HEK293 (cell line): Measurements from ENCODE around the gene USP22.

ENCODE experiments used
- CTCF ChIA-PET: fragments of 350-600 bp; formaldehyde crosslinking; extraction: SDS; loops from one replicate; lab custom pipeline; 2021; ENCODE audit warnings: antibody characterized with exemption; lab: Yijun Ruan, JAX
- POLR2A ChIA-PET: fragments of 300-600 bp; formaldehyde crosslinking; extraction: SDS; loops from one replicate; lab custom pipeline; 2020; ENCODE audit warnings: antibody characterized with exemption, inconsistent platforms; lab: Yijun Ruan, JAX
- H3K27ac ChIP-seq: fragments of 200-500 bp; sonication (Bioruptor generic); 2 replicates; pipeline ENCODE4 v1.5.1; 2014; ENCODE audit warnings: low read depth, low read length, control low read depth, inconsistent platforms; ENCODE audit errors: extremely low read depth
- H3K36me3 ChIP-seq, 2 experiments: fragments of 200-500 bp in 1 of 2; sonication (Bioruptor generic) in 1 of 2; 1 replicate in 1 of 2; 2 replicates in 1 of 2; pipeline ENCODE4 v1.5.1; 2014 to 2017; ENCODE audit warnings: inconsistent platforms in 2 of 2, low read length in 2 of 2; ENCODE audit not compliant: control insufficient read depth in 2 of 2, insufficient read depth in 1 of 2
- H3K4me1 ChIP-seq: fragments of 200-500 bp; sonication (Bioruptor generic); 2 replicates; pipeline ENCODE4 v1.5.1; 2014; ENCODE audit warnings: mild to moderate bottlenecking, low read length, inconsistent platforms; ENCODE audit not compliant: control insufficient read depth, insufficient read depth
- H3K4me3 ChIP-seq: 2 replicates; pipeline ENCODE4 v1.5.1; 2011; ENCODE audit warnings: low read depth, mild to moderate bottlenecking, control low read depth, low read length, moderate library complexity
- H3K9me3 ChIP-seq: fragments of 200-500 bp; sonication (Bioruptor generic); 2 replicates; pipeline ENCODE4 v1.5.1; 2014; ENCODE audit warnings: low read depth, low read length, inconsistent platforms; ENCODE audit not compliant: control insufficient read depth, insufficient read depth
- BCL6B ChIP-seq: fragments of 450-650 bp; formaldehyde crosslinking; IDR thresholded peaks from 2 replicates; pipeline ENCODE4 v1.5.1; 2017; ENCODE audit warnings: missing biosample characterization, missing genetic modification characterization
- GLI2 ChIP-seq: fragments of 450-650 bp; formaldehyde crosslinking; IDR thresholded peaks from 2 replicates; pipeline ENCODE4; 2017; ENCODE audit warnings: missing biosample characterization, missing genetic modification characterization, low read depth, borderline replicate concordance
- KLF9 ChIP-seq: fragments of 450-650 bp; formaldehyde crosslinking; IDR thresholded peaks from 2 replicates; pipeline ENCODE4 v1.5.1; 2016; ENCODE audit warnings: missing biosample characterization, missing genetic modification characterization, low read depth
- PRDM6 ChIP-seq: fragments of 450-650 bp; formaldehyde crosslinking; IDR thresholded peaks from 2 replicates; pipeline ENCODE4 v1.5.1; 2017; ENCODE audit warnings: missing biosample characterization, missing genetic modification characterization
- ZBTB48 ChIP-seq: fragments of 450-650 bp; formaldehyde crosslinking; IDR thresholded peaks from 2 replicates; pipeline ENCODE4 v1.5.1; 2016; ENCODE audit warnings: missing biosample characterization, missing genetic modification characterization
- ZNF248 ChIP-seq: fragments of 450-650 bp; formaldehyde crosslinking; IDR thresholded peaks from 2 replicates; pipeline ENCODE4 v1.5.1; 2017; ENCODE audit warnings: missing biosample characterization, missing genetic modification characterization
- ZNF302 ChIP-seq: fragments of 450-650 bp; formaldehyde crosslinking; IDR thresholded peaks from 2 replicates; pipeline ENCODE4 v1.5.1; 2016; ENCODE audit warnings: missing biosample characterization, missing genetic modification characterization, low read depth
- ZNF571 ChIP-seq: fragments of 450-650 bp; formaldehyde crosslinking; IDR thresholded peaks from 2 replicates; pipeline ENCODE4 v1.5.0; 2017; ENCODE audit warnings: missing biosample characterization, missing genetic modification characterization
- ZNF701 ChIP-seq: fragments of 450-650 bp; formaldehyde crosslinking; IDR thresholded peaks from 2 replicates; pipeline ENCODE4 v1.5.1; 2016; ENCODE audit warnings: missing biosample characterization, missing genetic modification characterization
- TF ChIP-seq, protein P1 (sequence below): fragments of 450-650 bp; formaldehyde crosslinking; IDR thresholded peaks from 2 replicates; pipeline ENCODE4 v1.5.1; 2016; ENCODE audit warnings: missing biosample characterization, missing genetic modification characterization, borderline replicate concordance

The USP22 gene

DNA sequence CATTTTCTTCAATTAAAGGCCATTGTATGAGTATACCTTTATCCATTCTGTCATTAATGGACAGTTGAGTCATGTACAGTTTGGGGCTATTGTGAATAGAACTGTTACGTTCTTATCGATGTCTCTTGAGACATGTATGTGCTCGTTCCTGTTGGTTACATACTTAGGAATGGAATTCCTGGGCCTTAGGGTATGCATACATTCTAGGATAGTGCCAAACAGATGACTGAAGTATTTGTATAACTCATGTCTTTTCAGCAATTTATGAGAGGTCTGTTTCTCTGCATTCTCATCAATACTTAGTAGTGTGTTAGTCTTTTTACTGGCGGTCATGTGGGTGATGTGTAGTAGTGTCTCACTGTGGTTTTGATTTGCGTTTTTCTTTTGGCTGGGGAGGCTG lies 81.2 kb downstream of the USP22 start:
- ChIA-PET POLR2A (no interaction called here), CTCF (no interaction called here)
- TF ChIP-seq PRDM6 (tag by site-specific recombination), result no peak
- Histone ChIP-seq H3K4me1 (no peaks in the 10 kb centered on the region), H3K27ac (no peak overlapping the region), H3K4me3 (no peak overlapping the region), H3K36me3 (no peaks in the 10 kb centered on the region), H3K9me3 (no peaks in the 10 kb centered on the region)

DNA sequence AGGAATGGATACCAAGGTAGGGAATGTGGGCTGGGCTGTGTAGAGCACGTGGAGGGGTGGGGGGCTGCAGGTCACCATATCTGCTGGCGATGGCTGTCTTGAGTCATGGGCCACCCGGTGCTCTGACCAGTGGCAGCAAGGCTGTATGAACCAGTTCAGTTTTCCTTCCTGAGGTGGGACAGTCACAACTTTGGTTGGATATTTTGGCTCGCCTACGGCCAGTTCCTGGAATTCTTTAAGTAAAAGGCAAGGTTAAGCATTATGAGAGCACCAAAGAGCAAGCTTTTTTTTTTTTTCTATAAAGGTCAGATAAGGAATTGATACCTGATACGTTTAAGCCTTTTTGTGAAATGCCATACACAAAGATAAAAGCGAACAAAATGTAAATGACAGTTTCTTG lies 81.9 kb downstream of the USP22 start:
- POLR2A ChIA-PET, result no interaction called here

GRCh38 chr17:20955427-20956323 lies 87.1 kb downstream of the USP22 start:
- CTCF ChIA-PET, result interaction anchor here (0.7 to 1.4 kb wide), 5 partner anchors 9 to 756 kb away, joined by 3 to 8 read pairs (median 4); no protein-coding TSS in a partner anchor
- H3K4me3 ChIP-seq, result no peak overlapping the region

More for the DNA sequence above, 81.9 kb downstream of the USP22 start:
- TF ChIP-seq KLF9 (tag by site-specific recombination), result no peak
- TF ChIP-seq ZNF571 (tag by site-specific recombination), result no peak
- TF ChIP-seq ZNF248 (tag by site-specific recombination), result no peak
- no peak for TF ChIP-seq ZBTB48 (tag by site-specific recombination)
- no peak for TF ChIP-seq BCL6B (tag by site-specific recombination)
- Histone ChIP-seq H3K4me1 (no peaks in the 10 kb centered on the region), H3K27ac (no peak overlapping the region), H3K9me3 (no peaks in the 10 kb centered on the region), H3K36me3 (no peaks in the 10 kb centered on the region), H3K4me3 (no peak overlapping the region)
- CTCF ChIA-PET, result no interaction called here

More at GRCh38 chr17:20955427-20956323, 87.1 kb downstream of the USP22 start:
- POLR2A ChIA-PET, result no interaction called here
- H3K27ac ChIP-seq, result no peak overlapping the region
- no peaks in the 10 kb centered on the region for H3K4me1 ChIP-seq
- H3K9me3 ChIP-seq, result no peaks in the 10 kb centered on the region
- TF ChIP-seq ZNF302 (no peak), GLI2 (tag by site-specific recombination) (no peak), ZNF701 (tag by site-specific recombination) (no peak)
- TF ChIP-seq, protein P1, sequence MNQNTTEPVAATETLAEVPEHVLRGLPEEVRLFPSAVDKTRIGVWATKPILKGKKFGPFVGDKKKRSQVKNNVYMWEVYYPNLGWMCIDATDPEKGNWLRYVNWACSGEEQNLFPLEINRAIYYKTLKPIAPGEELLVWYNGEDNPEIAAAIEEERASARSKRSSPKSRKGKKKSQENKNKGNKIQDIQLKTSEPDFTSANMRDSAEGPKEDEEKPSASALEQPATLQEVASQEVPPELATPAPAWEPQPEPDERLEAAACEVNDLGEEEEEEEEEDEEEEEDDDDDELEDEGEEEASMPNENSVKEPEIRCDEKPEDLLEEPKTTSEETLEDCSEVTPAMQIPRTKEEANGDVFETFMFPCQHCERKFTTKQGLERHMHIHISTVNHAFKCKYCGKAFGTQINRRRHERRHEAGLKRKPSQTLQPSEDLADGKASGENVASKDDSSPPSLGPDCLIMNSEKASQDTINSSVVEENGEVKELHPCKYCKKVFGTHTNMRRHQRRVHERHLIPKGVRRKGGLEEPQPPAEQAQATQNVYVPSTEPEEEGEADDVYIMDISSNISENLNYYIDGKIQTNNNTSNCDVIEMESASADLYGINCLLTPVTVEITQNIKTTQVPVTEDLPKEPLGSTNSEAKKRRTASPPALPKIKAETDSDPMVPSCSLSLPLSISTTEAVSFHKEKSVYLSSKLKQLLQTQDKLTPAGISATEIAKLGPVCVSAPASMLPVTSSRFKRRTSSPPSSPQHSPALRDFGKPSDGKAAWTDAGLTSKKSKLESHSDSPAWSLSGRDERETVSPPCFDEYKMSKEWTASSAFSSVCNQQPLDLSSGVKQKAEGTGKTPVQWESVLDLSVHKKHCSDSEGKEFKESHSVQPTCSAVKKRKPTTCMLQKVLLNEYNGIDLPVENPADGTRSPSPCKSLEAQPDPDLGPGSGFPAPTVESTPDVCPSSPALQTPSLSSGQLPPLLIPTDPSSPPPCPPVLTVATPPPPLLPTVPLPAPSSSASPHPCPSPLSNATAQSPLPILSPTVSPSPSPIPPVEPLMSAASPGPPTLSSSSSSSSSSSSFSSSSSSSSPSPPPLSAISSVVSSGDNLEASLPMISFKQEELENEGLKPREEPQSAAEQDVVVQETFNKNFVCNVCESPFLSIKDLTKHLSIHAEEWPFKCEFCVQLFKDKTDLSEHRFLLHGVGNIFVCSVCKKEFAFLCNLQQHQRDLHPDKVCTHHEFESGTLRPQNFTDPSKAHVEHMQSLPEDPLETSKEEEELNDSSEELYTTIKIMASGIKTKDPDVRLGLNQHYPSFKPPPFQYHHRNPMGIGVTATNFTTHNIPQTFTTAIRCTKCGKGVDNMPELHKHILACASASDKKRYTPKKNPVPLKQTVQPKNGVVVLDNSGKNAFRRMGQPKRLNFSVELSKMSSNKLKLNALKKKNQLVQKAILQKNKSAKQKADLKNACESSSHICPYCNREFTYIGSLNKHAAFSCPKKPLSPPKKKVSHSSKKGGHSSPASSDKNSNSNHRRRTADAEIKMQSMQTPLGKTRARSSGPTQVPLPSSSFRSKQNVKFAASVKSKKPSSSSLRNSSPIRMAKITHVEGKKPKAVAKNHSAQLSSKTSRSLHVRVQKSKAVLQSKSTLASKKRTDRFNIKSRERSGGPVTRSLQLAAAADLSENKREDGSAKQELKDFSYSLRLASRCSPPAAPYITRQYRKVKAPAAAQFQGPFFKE (tag by site-specific recombination), result no peak
- no peaks in the 10 kb centered on the region for H3K36me3 ChIP-seq
